ENCODE results near the gene HSH2D. TPM values are rescaled to one million over a fixed set of nuclear protein-coding genes. Genes with fewer than 3 reads are reported as not detected.

The HSH2D gene
- total and polyA plus RNA-seq, 2 of the 13 experiments (the other 11 are each of a cell fraction or from before 2014, with no cell fraction given): 0.69 to 3.2 TPM

DNA sequence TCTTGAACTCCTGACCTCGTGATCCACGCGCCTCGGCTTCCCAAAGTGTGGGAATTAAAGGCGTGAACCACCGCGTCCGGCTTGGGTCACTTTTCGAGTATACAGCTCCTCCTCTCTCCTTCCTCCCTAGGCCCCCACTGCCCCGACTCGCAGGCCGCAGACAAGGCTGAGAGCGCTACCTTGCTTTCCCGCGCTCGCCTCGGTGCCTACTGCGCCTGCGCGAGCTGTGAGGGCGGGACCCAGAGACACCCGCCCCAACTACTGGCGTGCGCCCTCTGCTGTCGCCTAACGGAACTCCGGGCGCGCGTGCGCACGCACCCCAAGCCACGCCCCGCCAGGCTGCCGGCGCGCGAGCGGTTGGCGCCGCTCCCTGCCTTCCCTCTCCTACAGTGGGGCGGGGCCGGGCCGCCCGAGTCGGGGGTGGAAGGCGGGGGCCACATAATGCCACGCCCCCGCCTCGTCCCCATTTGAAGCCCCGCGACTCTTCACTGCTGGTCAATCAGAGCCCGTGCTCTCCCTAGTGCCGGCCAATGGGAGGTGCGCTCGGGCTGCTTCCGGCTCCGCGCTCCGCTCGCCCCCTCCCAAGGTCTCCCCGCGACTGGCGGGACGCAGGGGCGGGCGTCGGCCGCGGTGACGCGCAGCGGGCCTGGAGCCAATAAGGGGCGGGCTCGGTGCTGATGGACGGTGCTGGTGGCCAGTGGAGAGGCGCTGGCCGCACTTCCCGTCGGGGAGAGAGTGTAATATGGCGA, 32.2 kb upstream of the HSH2D start, which contains the start of gene RAB8A (continued):
- TF ChIP-seq, protein P1, sequence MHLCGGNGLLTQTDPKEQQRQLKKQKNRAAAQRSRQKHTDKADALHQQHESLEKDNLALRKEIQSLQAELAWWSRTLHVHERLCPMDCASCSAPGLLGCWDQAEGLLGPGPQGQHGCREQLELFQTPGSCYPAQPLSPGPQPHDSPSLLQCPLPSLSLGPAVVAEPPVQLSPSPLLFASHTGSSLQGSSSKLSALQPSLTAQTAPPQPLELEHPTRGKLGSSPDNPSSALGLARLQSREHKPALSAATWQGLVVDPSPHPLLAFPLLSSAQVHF (CRISPR knock-in tag; IDR thresholded peaks at IDR 0.05): no peak
- TF ChIP-seq, protein P2, sequence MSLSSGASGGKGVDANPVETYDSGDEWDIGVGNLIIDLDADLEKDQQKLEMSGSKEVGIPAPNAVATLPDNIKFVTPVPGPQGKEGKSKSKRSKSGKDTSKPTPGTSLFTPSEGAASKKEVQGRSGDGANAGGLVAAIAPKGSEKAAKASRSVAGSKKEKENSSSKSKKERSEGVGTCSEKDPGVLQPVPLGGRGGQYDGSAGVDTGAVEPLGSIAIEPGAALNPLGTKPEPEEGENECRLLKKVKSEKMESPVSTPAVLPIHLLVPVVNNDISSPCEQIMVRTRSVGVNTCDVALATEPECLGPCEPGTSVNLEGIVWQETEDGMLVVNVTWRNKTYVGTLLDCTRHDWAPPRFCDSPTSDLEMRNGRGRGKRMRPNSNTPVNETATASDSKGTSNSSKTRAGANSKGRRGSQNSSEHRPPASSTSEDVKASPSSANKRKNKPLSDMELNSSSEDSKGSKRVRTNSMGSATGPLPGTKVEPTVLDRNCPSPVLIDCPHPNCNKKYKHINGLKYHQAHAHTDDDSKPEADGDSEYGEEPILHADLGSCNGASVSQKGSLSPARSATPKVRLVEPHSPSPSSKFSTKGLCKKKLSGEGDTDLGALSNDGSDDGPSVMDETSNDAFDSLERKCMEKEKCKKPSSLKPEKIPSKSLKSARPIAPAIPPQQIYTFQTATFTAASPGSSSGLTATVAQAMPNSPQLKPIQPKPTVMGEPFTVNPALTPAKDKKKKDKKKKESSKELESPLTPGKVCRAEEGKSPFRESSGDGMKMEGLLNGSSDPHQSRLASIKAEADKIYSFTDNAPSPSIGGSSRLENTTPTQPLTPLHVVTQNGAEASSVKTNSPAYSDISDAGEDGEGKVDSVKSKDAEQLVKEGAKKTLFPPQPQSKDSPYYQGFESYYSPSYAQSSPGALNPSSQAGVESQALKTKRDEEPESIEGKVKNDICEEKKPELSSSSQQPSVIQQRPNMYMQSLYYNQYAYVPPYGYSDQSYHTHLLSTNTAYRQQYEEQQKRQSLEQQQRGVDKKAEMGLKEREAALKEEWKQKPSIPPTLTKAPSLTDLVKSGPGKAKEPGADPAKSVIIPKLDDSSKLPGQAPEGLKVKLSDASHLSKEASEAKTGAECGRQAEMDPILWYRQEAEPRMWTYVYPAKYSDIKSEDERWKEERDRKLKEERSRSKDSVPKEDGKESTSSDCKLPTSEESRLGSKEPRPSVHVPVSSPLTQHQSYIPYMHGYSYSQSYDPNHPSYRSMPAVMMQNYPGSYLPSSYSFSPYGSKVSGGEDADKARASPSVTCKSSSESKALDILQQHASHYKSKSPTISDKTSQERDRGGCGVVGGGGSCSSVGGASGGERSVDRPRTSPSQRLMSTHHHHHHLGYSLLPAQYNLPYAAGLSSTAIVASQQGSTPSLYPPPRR (CRISPR knock-in tag; IDR thresholded peaks at IDR 0.05; ENCODE audit: borderline replicate concordance): peak; percentile 42; the same call in 1 of the 2 replicates
- TF ChIP-seq ZNF256 (CRISPR knock-in tag; conservative IDR thresholded peaks at IDR 0.05) (no peak), KDM4B (CRISPR knock-in tag; IDR thresholded peaks at IDR 0.05) (no peak), ZFYVE20 (CRISPR knock-in tag; IDR thresholded peaks at IDR 0.05; ENCODE audit: borderline replicate concordance, low read depth) (no peak), NONO (IDR thresholded peaks at IDR 0.05) (no peak), NONO (CRISPR knock-in tag; conservative IDR thresholded peaks at IDR 0.05) (peak; percentile 83), NR2C2 (CRISPR knock-in tag; IDR thresholded peaks at IDR 0.05; ENCODE audit: borderline replicate concordance) (peak; percentile 46; the same call in 1 of the 2 replicates), ZNF333 (CRISPR knock-in tag; IDR thresholded peaks at IDR 0.05; ENCODE audit: borderline replicate concordance) (no peak), YY1 (IDR thresholded peaks at IDR 0.05; ENCODE audit: insufficient read depth, insufficient replicate concordance, low read depth, low read length) (peak; percentile 88), ZNF570 (CRISPR knock-in tag; IDR thresholded peaks at IDR 0.05; ENCODE audit: borderline replicate concordance) (no peak), RBAK (CRISPR knock-in tag; IDR thresholded peaks at IDR 0.05) (0 out of 2 replicates have a peak, but pooled peaks have one; percentile 29), POGZ (CRISPR knock-in tag; IDR thresholded peaks at IDR 0.05) (peak; percentile 74; the same call in 1 of the 2 replicates), SAP130 (CRISPR knock-in tag; IDR thresholded peaks at IDR 0.05; ENCODE audit: low read depth) (peak; percentile 87), ZC3H13 (CRISPR knock-in tag; IDR thresholded peaks at IDR 0.05) (peak; percentile 84; the same call in 1 of the 2 replicates), ZKSCAN5 (CRISPR knock-in tag; IDR thresholded peaks at IDR 0.05) (no peak), ZNF557 (CRISPR knock-in tag; IDR thresholded peaks at IDR 0.05) (no peak), ZNF850 (CRISPR knock-in tag; conservative IDR thresholded peaks at IDR 0.05) (no peak), ZNF274 (CRISPR knock-in tag; IDR thresholded peaks at IDR 0.05) (peak; percentile 61; the same call in 1 of the 2 replicates), ZNF234 (CRISPR knock-in tag; conservative IDR thresholded peaks at IDR 0.05) (no peak), KLF15 (CRISPR knock-in tag; IDR thresholded peaks at IDR 0.05; ENCODE audit: borderline replicate concordance) (no peak)
- TF ChIP-seq, protein P3, sequence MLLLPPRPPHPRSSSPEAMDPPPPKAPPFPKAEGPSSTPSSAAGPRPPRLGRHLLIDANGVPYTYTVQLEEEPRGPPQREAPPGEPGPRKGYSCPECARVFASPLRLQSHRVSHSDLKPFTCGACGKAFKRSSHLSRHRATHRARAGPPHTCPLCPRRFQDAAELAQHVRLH (CRISPR knock-in tag; IDR thresholded peaks at IDR 0.05; ENCODE audit: borderline replicate concordance, low read depth): 0 out of 2 replicates have a peak, but pooled peaks have one; percentile 12
- TF ChIP-seq, protein P4, sequence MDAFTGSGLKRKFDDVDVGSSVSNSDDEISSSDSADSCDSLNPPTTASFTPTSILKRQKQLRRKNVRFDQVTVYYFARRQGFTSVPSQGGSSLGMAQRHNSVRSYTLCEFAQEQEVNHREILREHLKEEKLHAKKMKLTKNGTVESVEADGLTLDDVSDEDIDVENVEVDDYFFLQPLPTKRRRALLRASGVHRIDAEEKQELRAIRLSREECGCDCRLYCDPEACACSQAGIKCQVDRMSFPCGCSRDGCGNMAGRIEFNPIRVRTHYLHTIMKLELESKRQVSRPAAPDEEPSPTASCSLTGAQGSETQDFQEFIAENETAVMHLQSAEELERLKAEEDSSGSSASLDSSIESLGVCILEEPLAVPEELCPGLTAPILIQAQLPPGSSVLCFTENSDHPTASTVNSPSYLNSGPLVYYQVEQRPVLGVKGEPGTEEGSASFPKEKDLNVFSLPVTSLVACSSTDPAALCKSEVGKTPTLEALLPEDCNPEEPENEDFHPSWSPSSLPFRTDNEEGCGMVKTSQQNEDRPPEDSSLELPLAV (CRISPR knock-in tag; conservative IDR thresholded peaks at IDR 0.05; ENCODE audit: low read depth): no peak
